HG03571 (cell line): Measurements from ENCODE around the gene MRPS16.

ENCODE experiments used
- ATAC-seq: cut with Tn5 transposase; IDR thresholded peaks from one replicate; pipeline ENCODE4 v1.9.1; 2021; ENCODE audit not compliant: unreplicated experiment

Gene MRPS16

GRCh38 chr10:73244866-73245477 is 7.5 kb downstream of the MRPS16 start:
- no peak for ATAC-seq

- ATAC-seq, result no peak
These were observed 12.5 kb downstream of the MRPS16 start for GRCh38 chr10:73239908-73240307.

- no peak for ATAC-seq
These were observed 13.4 kb downstream of the MRPS16 start for GRCh38 chr10:73238990-73239566.

- ATAC-seq, result no peak
These were observed 17.7 kb downstream of the MRPS16 start for GRCh38 chr10:73234695-73235094.

GRCh38 chr10:73233883-73234282 is 18.6 kb downstream of the MRPS16 start:
- ATAC-seq, result no peak

- ATAC-seq, result no peak
These were observed 19.6 kb downstream of the MRPS16 start for GRCh38 chr10:73232887-73233286.

- ATAC-seq, result no peak
These were observed 22.9 kb downstream of the MRPS16 start for GRCh38 chr10:73229567-73229966.

GRCh38 chr10:73228247-73228646 is 24.2 kb downstream of the MRPS16 start:
- no peak for ATAC-seq

- ATAC-seq, result no peak
These were observed 25.8 kb downstream of the MRPS16 start for GRCh38 chr10:73226663-73227062.

GRCh38 chr10:73225518-73225917 is 26.9 kb downstream of the MRPS16 start:
- ATAC-seq, result no peak

GRCh38 chr10:73220989-73221388 is 31.5 kb downstream of the MRPS16 start:
- ATAC-seq, result no peak

GRCh38 chr10:73219384-73219783 is 33.1 kb downstream of the MRPS16 start:
- ATAC-seq, result no peak

- ATAC-seq, result no peak
These were observed 33.8 kb downstream of the MRPS16 start for GRCh38 chr10:73218431-73219191.

GRCh38 chr10:73217628-73218027 is 34.8 kb downstream of the MRPS16 start:
- ATAC-seq, result no peak

- no peak for ATAC-seq
These were observed 36.7 kb downstream of the MRPS16 start for GRCh38 chr10:73215749-73216148.

GRCh38 chr10:73211106-73211811 is 41.2 kb downstream of the MRPS16 start:
- ATAC-seq, result no peak

GRCh38 chr10:73210395-73211105 is 41.9 kb downstream of the MRPS16 start:
- no peak for ATAC-seq

- no peak for ATAC-seq
These were observed 42.7 kb downstream of the MRPS16 start for GRCh38 chr10:73209705-73210104.

- no peak for ATAC-seq
These were observed 44.6 kb downstream of the MRPS16 start for GRCh38 chr10:73207883-73208282.

- ATAC-seq, result no peak
These were observed 46.1 kb downstream of the MRPS16 start for GRCh38 chr10:73206385-73206784.

GRCh38 chr10:73205890-73206289 is 46.6 kb downstream of the MRPS16 start:
- ATAC-seq, result no peak
